PFSK-1 (cell line): Measurements from ENCODE around the gene CYB561D2.

Experiments
- FOXP2 ChIP-seq: optimal IDR thresholded peaks from 2 replicates; pipeline ENCODE3; 2011; ENCODE audit warnings: borderline replicate concordance, control low read depth, inconsistent platforms; ENCODE audit not compliant: insufficient read depth; ENCODE audit errors: extremely low read length, extremely low read depth
- POLR2AphosphoS5 ChIP-seq: IDR thresholded peaks from 2 replicates; pipeline ENCODE4 v1.6.1; 2012; ENCODE audit warnings: low read depth, mild to moderate bottlenecking, control low read depth, low read length, moderate library complexity
- REST ChIP-seq, 2 experiments: IDR thresholded peaks; 2 replicates each; pipeline versions ENCODE4 v1.6.1 to v1.8.0; 2011 to 2012; ENCODE audit warnings: low read depth in 2 of 2, low read length in 2 of 2, control low read depth in 1 of 2, inconsistent platforms in 1 of 2, mild to moderate bottlenecking in 1 of 2, moderate library complexity in 1 of 2; ENCODE audit not compliant: insufficient read depth in 1 of 2
- SIN3A ChIP-seq: IDR thresholded peaks from 2 replicates; pipeline ENCODE4 v1.6.1; 2012; ENCODE audit warnings: mild to moderate bottlenecking, low read length, moderate library complexity, borderline replicate concordance; ENCODE audit not compliant: insufficient read depth
- TAF1 ChIP-seq: IDR thresholded peaks from 2 replicates; pipeline ENCODE4 v1.6.1; 2012; ENCODE audit warnings: low read length, control low read depth, borderline replicate concordance; ENCODE audit not compliant: insufficient read depth

Gene CYB561D2

DNA sequence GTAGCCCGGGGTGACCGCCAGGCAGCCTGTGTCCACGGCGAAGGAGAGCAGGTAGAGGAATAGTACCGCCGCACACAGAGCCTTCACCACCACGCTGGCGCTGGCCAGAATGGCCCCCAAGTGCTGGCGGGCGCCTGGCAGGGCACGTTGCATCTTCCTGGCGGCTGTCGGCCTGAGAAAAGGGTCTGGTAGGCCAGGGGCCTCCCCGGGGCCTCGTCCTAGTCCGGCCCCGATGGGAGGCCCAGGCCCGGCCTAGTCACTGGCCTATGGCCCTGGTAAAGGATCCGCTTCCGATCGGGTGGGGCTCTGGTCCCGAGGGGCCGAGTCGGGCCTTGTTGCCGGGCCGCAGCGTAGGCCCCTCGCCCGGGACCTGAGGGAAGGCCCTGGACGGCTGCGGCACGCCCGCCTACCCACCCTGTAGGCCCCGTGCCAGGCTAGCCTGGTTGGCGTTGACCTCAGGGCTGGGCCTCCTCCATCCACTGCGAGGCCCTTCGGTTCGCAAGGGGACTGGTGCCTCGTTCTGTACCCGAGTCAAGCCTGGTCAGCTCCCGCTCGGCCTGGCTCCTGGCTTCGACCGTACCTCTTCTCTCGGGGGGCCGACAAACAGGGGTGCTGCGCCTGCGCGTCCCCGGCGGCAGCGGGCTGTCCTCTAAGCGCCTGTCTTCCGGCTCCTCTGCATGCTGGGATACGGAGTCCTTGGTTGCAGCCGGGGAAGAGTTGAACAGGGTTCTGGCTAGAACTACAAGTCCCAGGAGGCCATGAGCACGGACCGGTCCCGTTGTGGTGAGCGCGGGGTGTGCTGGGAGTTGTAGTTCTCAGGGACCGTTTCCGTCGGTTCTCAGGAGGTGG is 8.5 kb downstream of the CYB561D2 start, which contains the start of gene TMEM115:
TMEM115 (minus strand) TSS at position 611 of the 849 bp plus-strand sequence; CDS start at position 153, 458 bp downstream.
- TF ChIP-seq REST (IDR thresholded peaks at IDR 0.05; ENCODE audit: insufficient read depth in 1 of 2, low read depth in 2 of 2, low read length in 2 of 2) = no peak
- TF ChIP-seq POLR2AphosphoS5 = peak; percentile 65
- peak; percentile 50; the same call in 1 of the 2 replicates for TF ChIP-seq TAF1
- TF ChIP-seq SIN3A = no peak
- TF ChIP-seq FOXP2 = no peak

- TF ChIP-seq FOXP2 = no peak
- TF ChIP-seq REST (IDR thresholded peaks at IDR 0.05; ENCODE audit: insufficient read depth in 1 of 2, low read depth in 2 of 2, low read length in 2 of 2) = no peak
- no peak for TF ChIP-seq POLR2AphosphoS5
- no peak for TF ChIP-seq SIN3A
- no peak for TF ChIP-seq TAF1
Measured at GRCh38 chr3:50359760-50360110, 9.1 kb downstream of the CYB561D2 start.

DNA sequence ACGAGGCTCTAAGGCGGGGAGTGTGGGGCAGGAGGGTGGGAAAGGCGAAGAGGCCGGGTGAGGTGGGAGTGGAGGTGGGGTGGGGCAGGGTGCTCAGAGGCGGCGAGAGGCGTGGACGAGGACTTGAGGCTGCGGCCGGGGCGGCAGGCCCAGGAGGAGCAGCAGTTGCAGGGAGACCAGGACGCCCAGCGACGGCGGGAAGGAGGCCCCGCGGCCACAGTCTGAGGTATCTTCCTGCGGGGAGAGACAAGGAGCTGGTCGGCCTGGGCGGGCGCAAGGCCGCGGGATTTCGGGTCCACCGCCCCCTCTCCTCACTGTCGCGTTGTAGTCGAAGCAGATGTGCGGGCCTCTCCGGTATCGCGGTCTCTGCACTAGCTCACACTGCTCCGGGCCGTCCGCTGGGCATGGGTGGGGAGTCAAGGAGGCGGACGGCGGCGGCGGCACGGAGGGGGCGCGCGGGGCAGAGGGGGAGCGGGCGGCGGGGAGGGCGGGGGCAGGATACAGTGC is 14.0 kb downstream of the CYB561D2 start:
- TF ChIP-seq TAF1 (no peak), FOXP2 (no peak)

DNA sequence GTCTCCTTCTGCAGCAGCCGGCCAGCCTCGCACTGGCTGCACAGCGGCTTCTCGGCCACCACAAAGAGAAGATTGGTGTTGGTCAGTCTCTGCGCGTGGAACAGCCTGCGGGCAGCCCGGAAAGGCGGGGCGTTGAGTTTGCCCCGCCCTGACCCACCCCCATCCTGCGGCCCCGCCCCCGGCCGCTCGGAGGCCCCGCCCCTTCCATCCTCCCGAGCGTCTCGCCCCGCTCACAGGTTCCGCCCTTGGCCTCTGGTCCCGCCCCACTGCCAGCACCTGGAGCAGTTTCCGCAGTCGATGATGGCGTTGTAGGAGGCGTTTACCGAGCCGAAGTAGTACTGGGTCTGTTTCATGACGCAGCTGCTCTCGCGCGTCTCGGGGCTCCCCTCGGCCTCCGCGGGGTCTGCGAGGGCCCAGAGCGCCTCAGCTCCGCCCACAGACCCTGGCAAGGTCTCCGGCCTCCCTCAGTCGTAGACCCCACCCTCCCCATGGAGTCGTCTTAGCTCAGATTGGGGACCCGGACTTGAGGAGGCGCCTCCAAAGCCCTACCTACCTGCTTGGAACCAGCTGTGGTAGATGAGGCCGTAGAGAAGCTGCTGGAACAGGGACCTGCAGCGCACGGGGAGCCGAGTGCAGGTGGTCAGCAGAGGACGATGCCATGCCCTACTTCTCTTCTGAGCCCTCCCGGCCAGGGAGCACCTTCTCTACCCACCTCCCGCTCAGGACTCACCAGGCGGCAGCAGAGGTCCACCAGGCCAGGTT is 14.6 kb downstream of the CYB561D2 start:
- TF ChIP-seq SIN3A (no peak), REST (IDR thresholded peaks at IDR 0.05; ENCODE audit: insufficient read depth in 1 of 2, low read depth in 2 of 2, low read length in 2 of 2) (no peak), TAF1 (no peak), POLR2AphosphoS5 (no peak), FOXP2 (no peak)

- TF ChIP-seq TAF1 = no peak
- no peak for TF ChIP-seq POLR2AphosphoS5
- TF ChIP-seq SIN3A = no peak
- TF ChIP-seq REST (IDR thresholded peaks at IDR 0.05; ENCODE audit: insufficient read depth in 1 of 2, low read depth in 2 of 2, low read length in 2 of 2) = no peak
Measured at GRCh38 chr3:50365842-50366220, 15.2 kb downstream of the CYB561D2 start.
